ENCODE data around the gene SETD5.

GRCh38 chr3:9497821-9498565 lies 100.6 kb downstream of the SETD5 start:
- TF ChIP-seq POLR2A (IDR thresholded peaks at IDR 0.05) (no peak), EP300 (IDR thresholded peaks at IDR 0.05) (no peak), CTCF (IDR thresholded peaks at IDR 0.05) (no peak)
